Muscle layer of colon (tissue), 2 donors: Measurements from ENCODE around the gene CDH2.

ENCODE experiments used
- H3K27ac ChIP-seq: one replicate; pipeline ENCODE4 v1.7.0; 2013; ENCODE audit warnings: low read depth, mild to moderate bottlenecking, low read length, moderate library complexity
- H3K27me3 ChIP-seq, 2 donors: one replicate each; pipeline ENCODE4 v1.7.0; 2013; ENCODE audit warnings: low read length in 2 of 2, mild to moderate bottlenecking in 2 of 2; ENCODE audit not compliant: insufficient read depth in 2 of 2, control insufficient read depth in 1 of 2
- H3K36me3 ChIP-seq: one replicate; pipeline ENCODE4 v1.7.0; 2013; ENCODE audit warnings: mild to moderate bottlenecking, low read length; ENCODE audit not compliant: insufficient read depth
- H3K4me1 ChIP-seq: one replicate; pipeline ENCODE4 v1.7.0; 2013; ENCODE audit warnings: mild to moderate bottlenecking, low read length; ENCODE audit not compliant: insufficient read depth
- H3K4me3 ChIP-seq, 2 donors: one replicate each; pipeline ENCODE4 v1.7.0; 2013; ENCODE audit warnings: low read length in 2 of 2, low read depth in 1 of 2, mild to moderate bottlenecking in 1 of 2, moderate library complexity in 1 of 2
- H3K9ac ChIP-seq: one replicate; pipeline ENCODE4 v1.7.0; 2013; ENCODE audit warnings: low read length
- H3K9me3 ChIP-seq: one replicate; pipeline ENCODE4 v1.7.0; 2013; ENCODE audit warnings: mild to moderate bottlenecking, low read length
- donor health status: abdominal sarcoma.
- donor health status: Adenocarcinoma of cecum.

Gene CDH2

DNA sequence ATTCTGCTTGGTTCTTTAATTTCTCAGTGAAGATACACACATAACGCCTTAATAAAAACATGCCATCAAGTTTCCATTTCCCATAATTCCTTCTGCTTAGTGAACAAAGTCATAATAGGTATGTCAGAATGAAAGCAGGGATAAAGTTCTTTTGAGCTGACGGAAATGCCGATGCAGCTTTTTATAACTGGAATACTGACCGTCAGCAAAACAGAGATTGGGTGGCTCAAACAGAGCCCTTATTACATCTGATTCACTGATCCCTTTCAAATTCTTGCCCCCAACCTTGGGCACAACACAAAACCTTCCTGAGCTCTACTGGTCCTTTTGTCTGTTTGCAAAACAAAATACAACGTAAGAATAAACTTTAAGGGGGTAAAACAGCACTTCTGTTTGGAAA lies 140.4 kb downstream of the CDH2 start:
- no peaks in the 10 kb centered on the region for H3K4me1 ChIP-seq
- no peak overlapping the region for H3K27ac ChIP-seq
- H3K27me3 ChIP-seq = no peaks in the 10 kb centered on the region
- no peak overlapping the region for H3K9ac ChIP-seq
- no peaks in the 10 kb centered on the region for H3K9me3 ChIP-seq
- no peak overlapping the region for H3K4me3 ChIP-seq
- no peaks in the 10 kb centered on the region for H3K36me3 ChIP-seq

DNA sequence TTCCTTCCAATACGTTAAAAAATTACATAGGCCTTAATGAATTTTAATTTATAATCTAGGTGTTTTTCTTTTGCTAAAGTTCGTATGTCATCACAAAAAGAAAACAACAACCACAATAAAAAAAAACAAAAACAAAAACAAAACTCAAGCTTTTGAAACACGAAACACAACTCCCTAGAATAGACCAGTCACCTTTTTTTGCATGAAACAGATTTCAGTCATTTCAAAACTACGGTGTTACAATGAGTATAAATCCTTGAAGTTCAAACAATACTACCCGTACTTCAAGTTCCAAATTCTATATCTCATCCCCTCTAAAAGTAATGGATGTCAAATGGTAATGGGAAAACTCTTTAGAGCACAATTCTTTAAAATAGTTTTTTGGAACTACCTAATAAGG lies 142.4 kb downstream of the CDH2 start:
- H3K4me1 ChIP-seq = no peaks in the 10 kb centered on the region

DNA sequence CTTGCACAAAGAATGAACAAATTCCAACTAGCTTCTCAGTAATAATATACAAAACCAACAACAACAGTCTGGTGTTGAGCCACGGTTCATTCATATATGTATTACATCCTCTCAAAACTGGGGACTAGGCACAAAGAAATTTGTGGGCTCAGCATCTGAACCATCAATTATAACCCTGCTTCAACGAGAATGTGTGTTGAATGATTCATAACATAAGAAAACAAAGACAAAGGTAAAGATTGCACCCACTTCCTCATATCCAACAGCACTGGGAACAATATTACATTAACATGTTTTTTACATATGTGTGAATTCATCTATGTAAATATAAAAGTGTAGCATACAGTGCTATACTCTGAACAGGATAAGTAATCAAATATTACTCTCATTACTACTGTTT lies 144.8 kb downstream of the CDH2 start:
- H3K4me3 ChIP-seq = no peak overlapping the region
- no peaks in the 10 kb centered on the region for H3K4me1 ChIP-seq
- H3K9ac ChIP-seq = no peak overlapping the region
- H3K27ac ChIP-seq = no peak overlapping the region
- H3K36me3 ChIP-seq = no peaks in the 10 kb centered on the region
- no peaks in the 10 kb centered on the region for H3K27me3 ChIP-seq
- no peaks in the 10 kb centered on the region for H3K9me3 ChIP-seq

More for the DNA sequence above, 142.4 kb downstream of the CDH2 start:
- Histone ChIP-seq H3K9me3 (no peaks in the 10 kb centered on the region), H3K27ac (no peak overlapping the region), H3K9ac (no peak overlapping the region), H3K4me3 (no peak overlapping the region), H3K27me3 (no peaks in the 10 kb centered on the region), H3K36me3 (no peaks in the 10 kb centered on the region)

DNA sequence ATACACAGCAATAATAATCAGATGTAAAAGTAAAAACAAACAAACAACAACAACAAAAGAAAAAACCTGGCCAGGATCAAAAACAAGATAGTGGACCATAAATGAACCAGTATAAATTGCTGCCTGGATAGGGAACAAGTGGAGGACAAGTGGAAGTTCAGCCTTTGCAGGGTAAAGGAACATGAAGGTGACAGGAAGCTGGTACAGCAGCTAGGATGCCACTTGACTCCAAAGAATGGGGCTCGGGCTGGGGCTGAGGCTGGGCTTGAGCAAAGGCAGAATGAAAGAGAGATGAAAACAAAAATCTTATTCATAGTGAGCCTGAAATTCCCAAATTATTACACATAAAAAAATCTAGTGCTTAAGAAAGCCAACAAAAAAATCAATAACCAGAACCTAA lies 146.5 kb downstream of the CDH2 start:
- H3K27ac ChIP-seq = no peak overlapping the region

DNA sequence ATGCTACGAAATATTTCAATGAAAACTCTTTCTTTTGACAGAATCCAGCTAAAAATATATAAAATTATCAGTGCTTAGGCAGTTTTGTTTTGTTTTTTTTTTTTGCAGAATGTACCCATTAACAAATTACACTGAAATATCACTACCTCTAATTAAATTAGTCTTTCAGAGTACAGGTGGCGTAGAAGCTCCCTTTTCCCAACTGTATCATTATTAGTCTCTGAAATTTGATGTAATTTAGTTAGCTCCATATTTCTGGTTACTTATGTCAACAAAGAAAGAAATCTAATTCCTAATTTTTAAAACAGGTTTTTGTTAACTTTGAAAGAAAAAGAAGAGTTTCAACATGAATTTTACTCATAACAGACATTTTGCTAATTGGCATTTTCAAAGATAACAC lies 149.2 kb downstream of the CDH2 start:
- no peak overlapping the region for H3K4me3 ChIP-seq
- H3K9me3 ChIP-seq = no peaks in the 10 kb centered on the region
- H3K36me3 ChIP-seq = no peaks in the 10 kb centered on the region
- no peaks in the 10 kb centered on the region for H3K27me3 ChIP-seq
- H3K4me1 ChIP-seq = no peaks in the 10 kb centered on the region
- no peak overlapping the region for H3K27ac ChIP-seq
- no peak overlapping the region for H3K9ac ChIP-seq

More for the DNA sequence above, 146.5 kb downstream of the CDH2 start:
- Histone ChIP-seq H3K4me1 (no peaks in the 10 kb centered on the region), H3K27me3 (no peaks in the 10 kb centered on the region), H3K4me3 (no peak overlapping the region), H3K9me3 (no peaks in the 10 kb centered on the region), H3K36me3 (no peaks in the 10 kb centered on the region), H3K9ac (no peak overlapping the region)

DNA sequence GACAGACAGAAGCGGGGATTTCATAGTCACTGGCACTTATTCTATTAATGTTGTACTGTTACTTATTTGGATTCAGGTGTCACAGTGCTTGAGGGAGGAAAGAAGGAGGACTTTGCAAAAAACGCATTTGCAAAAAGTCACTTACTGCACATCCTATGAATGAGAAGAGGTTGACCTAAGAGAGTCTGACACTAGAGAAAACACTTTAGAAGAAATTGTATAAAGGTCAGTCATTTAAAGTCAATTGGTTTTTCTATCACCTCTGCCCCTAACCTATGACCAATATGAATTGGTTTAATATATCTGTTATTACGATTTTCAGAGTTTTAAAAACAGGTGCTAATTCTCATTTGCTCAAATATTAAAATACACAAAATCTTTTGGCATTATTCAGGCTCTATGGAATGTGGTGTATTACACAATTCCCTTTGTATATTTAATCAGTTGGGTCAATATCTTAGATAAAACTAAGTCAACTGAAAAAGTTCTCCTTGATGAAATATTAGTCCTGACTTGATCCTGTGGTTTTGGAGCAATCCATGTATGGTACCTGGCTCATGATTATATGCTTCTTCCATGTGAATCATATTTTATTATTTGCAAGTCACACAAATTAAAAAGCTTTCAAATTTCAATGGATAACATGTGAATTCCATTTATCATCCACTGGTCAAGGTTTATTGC lies 157.4 kb downstream of the CDH2 start:
- H3K36me3 ChIP-seq = no peaks in the 10 kb centered on the region
- H3K27me3 ChIP-seq = no peaks in the 10 kb centered on the region

DNA sequence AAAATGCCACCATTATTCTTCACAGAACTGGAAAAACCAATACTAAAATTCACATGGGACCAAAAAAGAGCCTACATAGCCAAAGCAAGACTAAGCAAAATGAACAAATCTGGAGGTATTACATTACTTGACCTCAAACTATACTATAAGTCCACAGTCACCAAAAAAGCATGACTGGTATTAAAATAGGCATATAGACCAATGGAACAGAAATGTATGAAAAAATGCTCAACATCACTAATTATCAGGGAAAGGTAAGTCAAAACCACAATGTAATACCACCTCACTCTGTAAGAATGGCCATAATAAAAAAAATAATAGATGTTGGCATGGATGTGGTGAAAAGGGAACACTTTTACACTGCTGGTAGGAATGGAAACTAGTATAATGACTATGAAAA lies 158.6 kb downstream of the CDH2 start:
- H3K36me3 ChIP-seq = no peaks in the 10 kb centered on the region
- no peaks in the 10 kb centered on the region for H3K9me3 ChIP-seq
- no peak overlapping the region for H3K9ac ChIP-seq
- no peak overlapping the region for H3K27ac ChIP-seq
- H3K4me1 ChIP-seq = no peaks in the 10 kb centered on the region
- H3K27me3 ChIP-seq = no peaks in the 10 kb centered on the region
- H3K4me3 ChIP-seq = no peak overlapping the region

More for the DNA sequence above, 157.4 kb downstream of the CDH2 start:
- H3K27ac ChIP-seq = no peak overlapping the region
- no peaks in the 10 kb centered on the region for H3K9me3 ChIP-seq
- H3K9ac ChIP-seq = no peak overlapping the region
- no peak overlapping the region for H3K4me3 ChIP-seq
- H3K4me1 ChIP-seq = no peaks in the 10 kb centered on the region

DNA sequence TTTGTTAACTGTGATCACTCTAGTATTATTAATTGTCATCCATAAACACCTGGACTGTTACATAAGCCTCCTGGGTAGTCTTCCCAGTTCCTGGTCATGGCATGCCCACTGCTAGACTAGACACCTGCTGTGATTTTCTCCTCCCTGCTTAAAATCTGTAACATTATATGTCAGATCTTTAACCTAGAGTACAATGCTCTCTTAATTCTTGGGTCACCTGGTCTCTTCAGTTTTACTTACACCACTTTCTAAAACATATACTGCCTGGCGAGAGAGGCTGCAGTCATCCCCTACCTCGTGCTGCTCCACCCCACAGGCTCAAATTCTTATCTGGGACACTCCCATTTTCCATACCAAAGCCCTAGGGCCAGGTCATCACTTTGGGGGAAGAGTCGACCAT lies 161.3 kb downstream of the CDH2 start:
- H3K4me1 ChIP-seq = no peaks in the 10 kb centered on the region
- H3K9me3 ChIP-seq = no peaks in the 10 kb centered on the region
- no peak overlapping the region for H3K9ac ChIP-seq
- no peaks in the 10 kb centered on the region for H3K27me3 ChIP-seq
- H3K27ac ChIP-seq = no peak overlapping the region
- H3K36me3 ChIP-seq = no peaks in the 10 kb centered on the region
- no peak overlapping the region for H3K4me3 ChIP-seq

DNA sequence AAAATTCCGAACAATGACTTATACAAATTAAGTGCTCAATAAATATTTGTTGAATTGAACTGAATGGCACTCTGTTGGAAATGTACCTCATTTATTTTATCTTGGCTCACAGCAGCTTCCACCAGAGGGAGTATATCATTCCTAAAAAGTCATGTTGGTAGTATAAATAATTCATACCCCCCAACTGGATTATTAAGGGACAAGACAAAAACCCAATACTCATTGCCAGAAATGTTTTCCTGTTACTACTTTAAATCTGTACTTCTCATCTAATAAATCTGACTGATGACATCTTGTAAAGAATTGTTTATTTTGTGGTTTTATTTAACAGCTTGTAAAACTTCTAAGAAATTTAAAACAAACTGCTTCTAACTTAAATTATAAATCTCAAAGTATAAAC lies 163.9 kb downstream of the CDH2 start:
- Histone ChIP-seq H3K27ac (no peak overlapping the region), H3K9me3 (no peaks in the 10 kb centered on the region), H3K36me3 (no peaks in the 10 kb centered on the region), H3K4me3 (no peak overlapping the region), H3K9ac (no peak overlapping the region), H3K4me1 (no peaks in the 10 kb centered on the region), H3K27me3 (no peaks in the 10 kb centered on the region)

DNA sequence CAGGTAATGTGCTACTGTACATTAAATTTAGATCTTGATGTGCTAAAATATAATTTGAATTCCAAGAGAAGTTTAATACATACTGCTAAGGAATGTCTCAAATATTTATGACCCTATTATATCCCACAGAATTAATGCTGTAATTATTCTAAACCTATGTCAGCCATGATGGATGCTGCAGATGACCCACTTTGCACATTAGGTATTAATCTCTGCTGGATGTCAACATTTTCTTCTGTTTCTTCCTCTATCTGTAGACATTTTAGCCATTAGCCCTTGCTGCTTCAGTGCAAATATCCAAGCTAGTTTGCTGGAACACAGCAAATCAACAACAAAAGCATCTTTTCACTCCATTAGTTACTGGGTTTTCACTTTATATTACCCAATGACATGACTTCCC lies 164.6 kb downstream of the CDH2 start:
- Histone ChIP-seq H3K9ac (no peak overlapping the region), H3K27ac (no peak overlapping the region), H3K4me1 (no peaks in the 10 kb centered on the region), H3K36me3 (no peaks in the 10 kb centered on the region), H3K9me3 (no peaks in the 10 kb centered on the region), H3K27me3 (no peaks in the 10 kb centered on the region), H3K4me3 (no peak overlapping the region)

DNA sequence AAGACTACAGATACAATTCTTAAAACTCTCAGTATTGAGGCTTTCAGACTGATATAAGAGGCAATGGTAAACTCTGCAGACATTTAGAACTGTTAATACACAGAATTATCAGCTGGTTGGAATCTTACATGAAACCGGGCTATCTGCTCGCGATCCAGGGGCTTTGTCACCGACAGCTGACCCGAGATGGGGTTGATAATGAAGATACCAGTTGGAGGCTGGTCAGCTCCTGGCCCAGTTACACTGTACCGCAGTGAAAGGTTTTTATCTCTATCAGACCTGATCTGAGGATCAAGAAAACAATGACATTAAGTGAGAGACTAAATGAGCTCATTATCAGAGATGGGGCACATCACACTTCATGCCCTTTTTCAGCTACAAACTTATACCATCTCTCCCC lies 167.3 kb downstream of the CDH2 start:
- Histone ChIP-seq H3K9ac (no peak overlapping the region), H3K36me3 (no peaks in the 10 kb centered on the region), H3K27ac (no peak overlapping the region), H3K9me3 (no peaks in the 10 kb centered on the region), H3K4me1 (no peaks in the 10 kb centered on the region), H3K27me3 (no peaks in the 10 kb centered on the region), H3K4me3 (no peak overlapping the region)

DNA sequence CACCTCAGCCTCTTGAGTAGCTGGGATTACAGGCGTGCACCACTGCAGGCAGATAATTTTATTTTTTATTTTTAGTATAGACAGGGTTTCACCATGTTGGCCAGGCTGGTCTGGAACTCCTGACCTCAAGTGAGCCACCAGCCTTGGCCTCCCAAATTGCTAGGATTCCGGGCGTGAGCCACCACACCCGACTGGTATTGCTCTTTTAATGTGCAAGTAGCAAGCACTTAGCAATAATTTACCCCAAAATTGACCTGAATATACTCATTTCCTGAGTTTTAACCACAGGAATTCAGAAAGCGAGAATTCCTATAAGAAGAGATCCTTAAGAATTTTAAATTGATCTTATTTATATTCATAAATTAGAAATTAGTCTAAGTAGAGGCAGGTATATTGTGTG lies 169.1 kb downstream of the CDH2 start:
- Histone ChIP-seq H3K4me3 (no peak overlapping the region), H3K4me1 (no peaks in the 10 kb centered on the region), H3K27me3 (no peaks in the 10 kb centered on the region), H3K9me3 (no peaks in the 10 kb centered on the region), H3K36me3 (no peaks in the 10 kb centered on the region), H3K27ac (no peak overlapping the region), H3K9ac (no peak overlapping the region)
